PFSK-1 (cell line): Measurements from ENCODE around the gene EDRF1.

Experiments
- FOXP2 ChIP-seq: optimal IDR thresholded peaks from 2 replicates; pipeline ENCODE3; 2011; ENCODE audit warnings: borderline replicate concordance, control low read depth, inconsistent platforms; ENCODE audit not compliant: insufficient read depth; ENCODE audit errors: extremely low read length, extremely low read depth
- POLR2AphosphoS5 ChIP-seq: IDR thresholded peaks from 2 replicates; pipeline ENCODE4 v1.6.1; 2012; ENCODE audit warnings: low read depth, mild to moderate bottlenecking, control low read depth, low read length, moderate library complexity
- REST ChIP-seq, 2 experiments: IDR thresholded peaks; 2 replicates each; pipeline versions ENCODE4 v1.6.1 to v1.8.0; 2011 to 2012; ENCODE audit warnings: low read depth in 2 of 2, low read length in 2 of 2, control low read depth in 1 of 2, inconsistent platforms in 1 of 2, mild to moderate bottlenecking in 1 of 2, moderate library complexity in 1 of 2; ENCODE audit not compliant: insufficient read depth in 1 of 2
- SIN3A ChIP-seq: IDR thresholded peaks from 2 replicates; pipeline ENCODE4 v1.6.1; 2012; ENCODE audit warnings: mild to moderate bottlenecking, low read length, moderate library complexity, borderline replicate concordance; ENCODE audit not compliant: insufficient read depth
- TAF1 ChIP-seq: IDR thresholded peaks from 2 replicates; pipeline ENCODE4 v1.6.1; 2012; ENCODE audit warnings: low read length, control low read depth, borderline replicate concordance; ENCODE audit not compliant: insufficient read depth

GRCh38 chr10:125788156-125789034 lies 68.9 kb downstream of the EDRF1 start:
- no peak for TF ChIP-seq REST (IDR thresholded peaks at IDR 0.05; ENCODE audit: insufficient read depth in 1 of 2, low read depth in 2 of 2, low read length in 2 of 2)
- TF ChIP-seq POLR2AphosphoS5 = no peak
- TF ChIP-seq TAF1 = no peak
- TF ChIP-seq SIN3A = no peak
- TF ChIP-seq FOXP2 = no peak
